IMR-90 (cell line): ENCODE data around the gene HOXA3. TPM values are rescaled to one million over a fixed set of nuclear protein-coding genes. Genes with fewer than 3 reads are reported as not detected.
A peak's percentile ranks its signal among the peaks of the same experiment; 100 is the strongest.

Experiments used
- ATAC-seq: fragments of 200-7000 bp; cut with Tn5 transposase; 2 replicates; pipeline ENCODE4 v1.9.1; 2020; ENCODE audit warnings: low read depth, mild to moderate bottlenecking, moderate library complexity
- BruUV-seq: library from RNA; stranded (reverse); fragments of 400-500 nt; replicated peaks from 2 replicates; lab custom pipeline; 2021; lab: Mats Ljungman, UMichigan
- CTCF ChIA-PET: fragments of 300-600 bp; formaldehyde crosslinking; extraction: SDS; loops from one replicate; lab custom pipeline; 2021; ENCODE audit warnings: antibody characterized with exemption; lab: Yijun Ruan, JAX
- POLR2A ChIA-PET: fragments of 300-600 bp; sonication (Branson Sonifier 250); formaldehyde crosslinking; loops from one replicate; lab custom pipeline; 2022; ENCODE audit warnings: antibody characterized with exemption; ENCODE audit not compliant: unreplicated experiment; lab: Charles Lee
- DNase-seq: peaks from one replicate; pipeline ENCODE4 v3.0.0; 2013
- H2AFZ ChIP-seq: replicated peaks from 2 replicates; pipeline ENCODE3; 2013; ENCODE audit warnings: low read length, mild to moderate bottlenecking; ENCODE audit not compliant: poor library complexity
- H2AK5ac ChIP-seq: 2 replicates; pipeline ENCODE4 v1.6.1; 2013; ENCODE audit warnings: low read depth, low read length, inconsistent platforms
- H2AK9ac ChIP-seq: replicated peaks from 2 replicates; pipeline ENCODE3; 2013; ENCODE audit warnings: mild to moderate bottlenecking, low read depth, low read length, moderate library complexity; ENCODE audit not compliant: poor library complexity
- H2BK120ac ChIP-seq: 2 replicates; pipeline ENCODE4 v1.6.1; 2013; ENCODE audit warnings: low read depth, low read length, inconsistent platforms
- H2BK15ac ChIP-seq: 3 replicates; pipeline ENCODE4 v1.6.1; 2013; ENCODE audit warnings: low read depth, low read length, inconsistent platforms
- H2BK20ac ChIP-seq: 2 replicates; pipeline ENCODE4 v1.6.1; 2013; ENCODE audit warnings: low read depth, mild to moderate bottlenecking, inconsistent platforms, low read length, moderate library complexity
- H2BK5ac ChIP-seq: 2 replicates; pipeline ENCODE4 v1.6.1; 2013; ENCODE audit warnings: mild to moderate bottlenecking, low read depth, low read length, inconsistent platforms; ENCODE audit not compliant: poor library complexity, severe bottlenecking
- H3K14ac ChIP-seq: replicated peaks from 2 replicates; pipeline ENCODE4 v1.6.1; 2013; ENCODE audit warnings: low read depth, low read length, inconsistent platforms
- H3K18ac ChIP-seq: 2 replicates; pipeline ENCODE4 v1.6.1; 2013; ENCODE audit warnings: low read depth, low read length, control low read depth
- H3K23ac ChIP-seq: 2 replicates; pipeline ENCODE4 v1.6.1; 2013; ENCODE audit warnings: low read depth, low read length, inconsistent platforms
- H3K27ac ChIP-seq: 2 replicates; pipeline ENCODE4 v1.5.1; 2013; ENCODE audit warnings: mild to moderate bottlenecking, control low read depth, low read length; ENCODE audit not compliant: insufficient read depth
- H3K27me3 ChIP-seq: 2 replicates; pipeline ENCODE4 v1.6.1; 2013; ENCODE audit warnings: low read length; ENCODE audit not compliant: control insufficient read depth, insufficient read depth
- H3K36me3 ChIP-seq: 2 replicates; pipeline ENCODE4 v1.6.1; 2013; ENCODE audit warnings: low read length, mixed read lengths; ENCODE audit not compliant: control insufficient read depth, insufficient read depth
- H3K4ac ChIP-seq: 2 replicates; pipeline ENCODE4 v1.6.1; 2013; ENCODE audit warnings: low read depth, low read length, inconsistent platforms
- H3K4me1 ChIP-seq: 2 replicates; pipeline ENCODE4 v1.6.1; 2013; ENCODE audit warnings: low read length, mixed read lengths; ENCODE audit not compliant: control insufficient read depth, insufficient read depth
- H3K4me2 ChIP-seq: 2 replicates; pipeline ENCODE4 v1.6.1; 2013; ENCODE audit warnings: low read depth, mild to moderate bottlenecking, control low read depth, low read length, moderate library complexity
- H3K4me3 ChIP-seq: 2 replicates; pipeline ENCODE4 v1.5.1; 2013; ENCODE audit warnings: low read depth, mild to moderate bottlenecking, control low read depth, low read length, moderate library complexity; ENCODE audit not compliant: insufficient read depth
- H3K56ac ChIP-seq: 2 replicates; pipeline ENCODE4 v1.6.1; 2013; ENCODE audit warnings: low read length, inconsistent platforms; ENCODE audit not compliant: insufficient read depth; ENCODE audit errors: extremely low read depth
- H3K79me1 ChIP-seq, 2 experiments: 2 replicates each; pipeline ENCODE4 v1.6.1; 2013; ENCODE audit warnings: low read length in 2 of 2, inconsistent platforms in 1 of 2, low read depth in 1 of 2
- H3K9ac ChIP-seq: 2 replicates; pipeline ENCODE4 v1.6.1; 2013; ENCODE audit warnings: low read depth, low read length, control low read depth
- H3K9me1 ChIP-seq: 2 replicates; pipeline ENCODE4 v1.6.1; 2013; ENCODE audit warnings: low read length, inconsistent platforms; ENCODE audit not compliant: insufficient read depth
- H3K9me3 ChIP-seq: 2 replicates; pipeline ENCODE4 v1.6.1; 2013; ENCODE audit warnings: low read length; ENCODE audit not compliant: control insufficient read depth, insufficient read depth
- H4K20me1 ChIP-seq: 2 replicates; pipeline ENCODE4 v1.6.1; 2013; ENCODE audit warnings: low read length, inconsistent platforms; ENCODE audit not compliant: insufficient read depth
- H4K5ac ChIP-seq: 2 replicates; pipeline ENCODE4 v1.6.1; 2013; ENCODE audit warnings: mild to moderate bottlenecking, low read depth, low read length, control low read depth
- H4K8ac ChIP-seq, 2 experiments: 2 replicates each; pipeline ENCODE4 v1.6.1; 2013; ENCODE audit warnings: low read depth in 2 of 2, low read length in 2 of 2, control low read depth in 1 of 2, inconsistent platforms in 1 of 2
- H4K91ac ChIP-seq: 2 replicates; pipeline ENCODE4 v1.6.1; 2013; ENCODE audit warnings: low read depth, low read length, inconsistent platforms; ENCODE audit not compliant: insufficient read depth
- NFE2L2 ChIP-seq: fragments of 150-350 bp; IDR thresholded peaks from 2 replicates; pipeline ENCODE4 v1.6.1; 2016; ENCODE audit warnings: low read depth, mild to moderate bottlenecking, low read length
- POLR2A ChIP-seq: IDR thresholded peaks from 2 replicates; pipeline ENCODE4 v1.6.1; 2012; ENCODE audit warnings: mild to moderate bottlenecking, low read depth, low read length
- RCOR1 ChIP-seq: IDR thresholded peaks from 2 replicates; pipeline ENCODE4 v1.6.1; 2012; ENCODE audit warnings: mild to moderate bottlenecking, low read length, improper control_type of control experiment; ENCODE audit not compliant: insufficient replicate concordance
- SMC3 ChIP-seq: fragments of 150-350 bp; IDR thresholded peaks from 2 replicates; pipeline ENCODE4 v1.6.1; 2016; ENCODE audit warnings: low read depth, mild to moderate bottlenecking, antibody characterized with exemption, low read length, moderate library complexity
- USF2 ChIP-seq: fragments of 150-350 bp; IDR thresholded peaks from 2 replicates; pipeline ENCODE4 v1.6.1; 2017; ENCODE audit warnings: mild to moderate bottlenecking, antibody characterized with exemption, low read length, low read depth
- WGBS, 2 experiments: methylation state at CpG; one replicate each; pipeline versions ENCODE4 v1.1.5 to v1.1.7; 2013; ENCODE audit warnings: missing lambda C conversion rate in 2 of 2; ENCODE audit not compliant: insufficient read length in 1 of 2; ENCODE audit errors: extremely low coverage in 2 of 2; 5-methylcytosine and 5-hydroxymethylcytosine counted together
- dilution Hi-C: fragments of 300-500 bp; cut with HindIII; formaldehyde crosslinking; loops from one replicate; pipeline ENCODE4 v1.14.3; 2018; ENCODE audit warnings: low sequenced_read_pairs; ENCODE audit not compliant: unreplicated experiment
- in situ Hi-C: fragments of 300-500 bp; cut with MboI; formaldehyde crosslinking; loops from 3 replicates; pipeline ENCODE4 v1.14.3; 2019; ENCODE audit warnings: low sequenced_read_pairs, inconsistent platforms, mixed read lengths
- intact Hi-C: fragments of 100-400 bp; cut with micrococcal nuclease; formaldehyde crosslinking; loops from 2 replicates; pipeline ENCODE4 v1.10.0; 2022
- polyA plus RNA-seq, 3 experiments: library from polyadenylated mRNA; depleted of rRNA; stranded (reverse); fragments of >200 nt; gene quantifications; 2 replicates each; pipeline ENCODE4 v1.2.3, GENCODE V29; 2012; ENCODE audit warnings: low replicate concordance in 1 of 3
- total RNA-seq: library from RNA; depleted of rRNA; stranded (reverse); fragments of >200 nt; gene quantifications from 2 replicates; pipeline ENCODE4 v1.2.3, GENCODE V29; 2012
- TF ChIP-seq, protein P1 (sequence below): fragments of 150-350 bp; IDR thresholded peaks from 2 replicates; pipeline ENCODE4 v1.6.1; 2016; ENCODE audit warnings: low read depth, mild to moderate bottlenecking, low read length, moderate library complexity, borderline replicate concordance
- TF ChIP-seq, protein P2 (sequence below): conservative IDR thresholded peaks from 2 replicates; pipeline ENCODE4 v1.5.1; 2012; ENCODE audit warnings: mild to moderate bottlenecking, low read depth, low read length, improper control_type of control experiment

HOXA3 gene
- total and polyA plus RNA-seq, 2 of the 4 experiments (the other 2 are of a cell fraction): 0.90 to 5.4 TPM

DNA sequence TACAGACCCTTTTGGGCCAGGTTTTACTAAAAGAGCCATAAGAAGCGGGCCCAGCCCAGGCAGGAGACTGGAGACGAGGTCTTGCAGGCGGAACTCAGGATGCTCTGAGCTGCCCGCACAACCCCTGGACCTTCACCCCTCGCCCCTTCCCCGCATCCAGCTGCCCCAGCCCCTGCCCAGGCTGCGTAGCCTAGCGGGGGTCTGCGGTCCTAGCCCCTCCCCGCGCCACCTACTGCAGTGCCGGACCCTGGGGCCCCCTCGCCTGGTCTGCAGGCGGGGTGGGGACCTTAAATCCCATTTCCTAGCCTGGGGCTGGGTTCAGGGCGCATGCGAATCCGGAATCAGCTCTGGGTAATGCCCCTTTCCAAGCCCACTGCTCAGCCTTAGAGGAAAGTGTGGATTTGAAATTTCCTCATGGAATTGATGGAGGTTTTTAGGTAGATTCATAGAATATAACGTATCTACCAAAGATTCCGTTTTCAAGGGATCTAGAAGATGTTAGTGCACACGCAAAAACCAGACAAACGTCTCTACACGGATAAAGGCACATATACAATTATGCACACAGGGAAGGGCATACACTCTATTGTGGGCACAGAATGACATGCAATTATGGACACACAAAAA lies 546 bp upstream of the HOXA3 start:
- intact Hi-C loops (no loop called here), in situ Hi-C loops (no loop called here), dilution Hi-C loops (no loop called here)
- no peak overlapping the region for H3K14ac ChIP-seq
- no peaks in the 10 kb centered on the region for H3K36me3 ChIP-seq
- no peaks in the 10 kb centered on the region for H3K27me3 ChIP-seq
- no peaks in the 10 kb centered on the region for H3K9me3 ChIP-seq
- BruUV-seq: no TSS peak
- H2AFZ ChIP-seq: peak overlapping the region; percentile 87
- H4K5ac ChIP-seq: peak overlapping the region; percentile 67; the same call in 1 of the 2 replicates
- no peak overlapping the region for H3K4me3 ChIP-seq
- H3K23ac ChIP-seq: no peak overlapping the region
- TF ChIP-seq RCOR1 (no peak), USF2 (no peak), SMC3 (no peak), NFE2L2 (no peak), POLR2A (no peak)
- TF ChIP-seq, protein P1, sequence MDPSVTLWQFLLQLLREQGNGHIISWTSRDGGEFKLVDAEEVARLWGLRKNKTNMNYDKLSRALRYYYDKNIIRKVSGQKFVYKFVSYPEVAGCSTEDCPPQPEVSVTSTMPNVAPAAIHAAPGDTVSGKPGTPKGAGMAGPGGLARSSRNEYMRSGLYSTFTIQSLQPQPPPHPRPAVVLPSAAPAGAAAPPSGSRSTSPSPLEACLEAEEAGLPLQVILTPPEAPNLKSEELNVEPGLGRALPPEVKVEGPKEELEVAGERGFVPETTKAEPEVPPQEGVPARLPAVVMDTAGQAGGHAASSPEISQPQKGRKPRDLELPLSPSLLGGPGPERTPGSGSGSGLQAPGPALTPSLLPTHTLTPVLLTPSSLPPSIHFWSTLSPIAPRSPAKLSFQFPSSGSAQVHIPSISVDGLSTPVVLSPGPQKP: no peak
- TF ChIP-seq, protein P2, sequence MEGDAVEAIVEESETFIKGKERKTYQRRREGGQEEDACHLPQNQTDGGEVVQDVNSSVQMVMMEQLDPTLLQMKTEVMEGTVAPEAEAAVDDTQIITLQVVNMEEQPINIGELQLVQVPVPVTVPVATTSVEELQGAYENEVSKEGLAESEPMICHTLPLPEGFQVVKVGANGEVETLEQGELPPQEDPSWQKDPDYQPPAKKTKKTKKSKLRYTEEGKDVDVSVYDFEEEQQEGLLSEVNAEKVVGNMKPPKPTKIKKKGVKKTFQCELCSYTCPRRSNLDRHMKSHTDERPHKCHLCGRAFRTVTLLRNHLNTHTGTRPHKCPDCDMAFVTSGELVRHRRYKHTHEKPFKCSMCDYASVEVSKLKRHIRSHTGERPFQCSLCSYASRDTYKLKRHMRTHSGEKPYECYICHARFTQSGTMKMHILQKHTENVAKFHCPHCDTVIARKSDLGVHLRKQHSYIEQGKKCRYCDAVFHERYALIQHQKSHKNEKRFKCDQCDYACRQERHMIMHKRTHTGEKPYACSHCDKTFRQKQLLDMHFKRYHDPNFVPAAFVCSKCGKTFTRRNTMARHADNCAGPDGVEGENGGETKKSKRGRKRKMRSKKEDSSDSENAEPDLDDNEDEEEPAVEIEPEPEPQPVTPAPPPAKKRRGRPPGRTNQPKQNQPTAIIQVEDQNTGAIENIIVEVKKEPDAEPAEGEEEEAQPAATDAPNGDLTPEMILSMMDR: no peak
- H3K4me1 ChIP-seq: peaks cover 8% of the 10 kb centered on the region; the same call in 1 of the 2 replicates
- no peaks in the 10 kb centered on the region for H4K20me1 ChIP-seq
- H2BK5ac ChIP-seq: peak overlapping the region; percentile 18
- H2AK5ac ChIP-seq: no peak overlapping the region
- H3K9ac ChIP-seq: peak overlapping the region; percentile 54; the same call in 1 of the 2 replicates
- H2BK20ac ChIP-seq: no peak overlapping the region
- H3K56ac ChIP-seq: no peak overlapping the region
- CTCF ChIA-PET: interaction anchor here (0.8 kb wide), 1 partner anchor 9 kb away, joined by 3 read pairs; no protein-coding TSS in a partner anchor
- H3K79me1 ChIP-seq: 0 out of 4 replicates have a peak, but pooled peaks cover 0 to 19% of the 10 kb centered on the region in 2 experiments
- peak overlapping the region; percentile 81 for H3K27ac ChIP-seq
- H4K91ac ChIP-seq: peak overlapping the region; percentile 12; the same call in 1 of the 2 replicates
- no peak overlapping the region for H2AK9ac ChIP-seq
- H3K4me2 ChIP-seq: peak overlapping the region; percentile 87
- no peak for ATAC-seq
- H2BK15ac ChIP-seq: no peak overlapping the region
- POLR2A ChIA-PET: no interaction called here
- peak overlapping the region; percentile 31; the same call in 1 of the 2 replicates for H3K18ac ChIP-seq
- H3K9me1 ChIP-seq: peaks cover 3% of the 10 kb centered on the region; the same call in 1 of the 2 replicates
- peak overlapping the region; percentile 47 to 68; a peak in 2 of 4 replicates for H4K8ac ChIP-seq
- 60% methylated on average over 5 of the region's 22 CpGs; no CpG with 5 or more reads in 1 of the 2 experiments for WGBS, 2 experiments
- H3K4ac ChIP-seq: peak overlapping the region; percentile 15; the same call in 1 of the 2 replicates
- DNase-seq: no peak
- peak overlapping the region; percentile 2; the same call in 1 of the 2 replicates for H2BK120ac ChIP-seq
